WERI-Rb-1 (cell line): ENCODE data around the gene SELENOO.
"Not testable (repeated sequence)": the region's sequence is repeated elsewhere in the genome, so short reads cannot be mapped to it uniquely, and the experiment has no call there.

ENCODE experiments used
- DNase-seq: peaks from one replicate; pipeline ENCODE4 v3.0.0-alpha.2; 2020
- H3K27ac ChIP-seq: fragments of 250-450 bp; sonication (Bioruptor Pico); 2 replicates; pipeline ENCODE4 v1.5.1; 2020; ENCODE audit warnings: mild to moderate bottlenecking, moderate library complexity
- H3K27me3 ChIP-seq: fragments of 250-450 bp; sonication (Bioruptor Pico); 2 replicates; pipeline ENCODE4 v1.5.1; 2021; ENCODE audit warnings: mild to moderate bottlenecking, low read depth, moderate library complexity; ENCODE audit not compliant: insufficient read depth, severe bottlenecking
- H3K36me3 ChIP-seq: fragments of 250-450 bp; sonication (Bioruptor Pico); 2 replicates; pipeline ENCODE4 v1.5.1; 2020; ENCODE audit warnings: mild to moderate bottlenecking, moderate library complexity
- H3K4me3 ChIP-seq: 2 replicates; pipeline ENCODE4 v1.5.1; 2011; ENCODE audit warnings: low read depth, mild to moderate bottlenecking, control low read depth, low read length
- H3K9me3 ChIP-seq: fragments of 250-450 bp; sonication (Bioruptor Pico); 2 replicates; pipeline ENCODE4 v1.5.1; 2021; ENCODE audit warnings: mild to moderate bottlenecking, moderate library complexity; ENCODE audit not compliant: severe bottlenecking
- TF ChIP-seq, protein P1 (sequence below): IDR thresholded peaks from 2 replicates; pipeline ENCODE4 v1.5.1; 2011; ENCODE audit warnings: low read depth, mild to moderate bottlenecking, control low read depth, inconsistent platforms, low read length

SELENOO gene

DNA sequence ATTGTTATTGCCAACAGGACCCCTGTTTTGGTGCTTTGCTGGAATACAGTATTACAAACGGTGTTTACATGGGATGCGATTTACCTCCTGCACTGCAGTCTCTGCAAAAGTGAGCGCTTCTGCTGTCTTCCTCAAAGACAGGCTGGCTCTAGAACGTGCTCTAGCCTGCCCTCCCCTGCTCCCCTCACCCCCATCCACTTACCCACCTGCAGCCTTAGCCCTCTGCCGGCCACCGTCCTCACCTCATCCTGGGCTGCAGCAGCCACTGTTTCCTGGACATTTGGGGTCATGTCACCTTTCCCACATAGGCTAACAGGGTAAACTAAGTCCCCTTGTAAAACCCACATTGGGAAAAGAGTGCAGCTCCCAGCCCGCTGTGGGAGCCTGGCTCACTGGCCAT is 39.9 kb upstream of the SELENOO start:
- no peak for DNase-seq
- TF ChIP-seq, protein P1, sequence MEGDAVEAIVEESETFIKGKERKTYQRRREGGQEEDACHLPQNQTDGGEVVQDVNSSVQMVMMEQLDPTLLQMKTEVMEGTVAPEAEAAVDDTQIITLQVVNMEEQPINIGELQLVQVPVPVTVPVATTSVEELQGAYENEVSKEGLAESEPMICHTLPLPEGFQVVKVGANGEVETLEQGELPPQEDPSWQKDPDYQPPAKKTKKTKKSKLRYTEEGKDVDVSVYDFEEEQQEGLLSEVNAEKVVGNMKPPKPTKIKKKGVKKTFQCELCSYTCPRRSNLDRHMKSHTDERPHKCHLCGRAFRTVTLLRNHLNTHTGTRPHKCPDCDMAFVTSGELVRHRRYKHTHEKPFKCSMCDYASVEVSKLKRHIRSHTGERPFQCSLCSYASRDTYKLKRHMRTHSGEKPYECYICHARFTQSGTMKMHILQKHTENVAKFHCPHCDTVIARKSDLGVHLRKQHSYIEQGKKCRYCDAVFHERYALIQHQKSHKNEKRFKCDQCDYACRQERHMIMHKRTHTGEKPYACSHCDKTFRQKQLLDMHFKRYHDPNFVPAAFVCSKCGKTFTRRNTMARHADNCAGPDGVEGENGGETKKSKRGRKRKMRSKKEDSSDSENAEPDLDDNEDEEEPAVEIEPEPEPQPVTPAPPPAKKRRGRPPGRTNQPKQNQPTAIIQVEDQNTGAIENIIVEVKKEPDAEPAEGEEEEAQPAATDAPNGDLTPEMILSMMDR: no peak
- no peak overlapping the region for H3K4me3 ChIP-seq
- no peaks in the 10 kb centered on the region for H3K36me3 ChIP-seq
- no peaks in the 10 kb centered on the region for H3K9me3 ChIP-seq
- no peak overlapping the region for H3K27ac ChIP-seq
- no peaks in the 10 kb centered on the region for H3K27me3 ChIP-seq

DNA sequence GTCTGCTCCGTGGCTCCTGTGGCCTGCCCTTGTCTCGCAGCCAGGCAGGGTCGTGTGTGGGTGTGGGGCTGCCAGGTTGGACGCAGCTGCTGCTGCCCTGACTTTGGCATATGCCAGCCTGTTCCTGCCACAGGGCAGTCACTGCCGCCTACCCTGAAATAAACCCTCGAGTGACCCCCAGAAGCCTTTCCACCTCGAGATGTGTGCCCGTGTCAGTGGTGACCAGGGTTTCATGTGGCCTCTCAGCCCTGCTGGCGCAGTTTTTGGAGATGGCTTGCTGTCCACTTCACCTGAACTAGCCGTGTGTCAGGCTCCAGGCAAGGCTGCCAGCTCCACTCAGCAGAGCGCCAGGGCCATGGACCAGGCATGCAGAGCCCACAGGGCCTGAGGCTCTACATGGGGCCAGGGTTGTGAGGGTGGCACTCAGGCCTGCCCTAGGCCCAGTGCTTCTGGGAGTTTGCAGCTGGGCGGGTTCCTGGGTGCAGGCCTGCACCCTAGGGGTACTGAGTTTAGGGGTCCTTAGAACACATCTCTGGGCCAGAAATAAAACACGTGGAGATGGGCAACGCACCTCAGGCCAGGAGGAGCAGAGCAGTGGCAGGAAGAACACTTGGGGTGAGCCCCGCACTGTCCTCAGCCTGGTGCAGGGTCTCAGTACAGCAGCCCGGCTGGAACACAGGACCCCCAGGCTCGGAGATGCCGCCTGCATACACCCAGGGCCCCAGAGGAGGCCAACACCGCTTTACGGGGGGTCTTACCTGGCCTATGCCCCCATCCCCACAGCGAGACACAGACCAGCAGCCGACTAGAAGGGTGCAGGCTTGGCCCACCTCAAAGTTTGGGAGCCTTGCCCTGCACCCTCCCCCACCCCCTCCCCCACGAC is 39.1 kb upstream of the SELENOO start:
- H3K27ac ChIP-seq: no peak overlapping the region
- no peaks in the 10 kb centered on the region for H3K27me3 ChIP-seq
- no peak for DNase-seq
- TF ChIP-seq, protein P1: no peak
- no peak overlapping the region for H3K4me3 ChIP-seq
- no peaks in the 10 kb centered on the region for H3K36me3 ChIP-seq
- H3K9me3 ChIP-seq: peaks cover 2% of the 10 kb centered on the region

DNA sequence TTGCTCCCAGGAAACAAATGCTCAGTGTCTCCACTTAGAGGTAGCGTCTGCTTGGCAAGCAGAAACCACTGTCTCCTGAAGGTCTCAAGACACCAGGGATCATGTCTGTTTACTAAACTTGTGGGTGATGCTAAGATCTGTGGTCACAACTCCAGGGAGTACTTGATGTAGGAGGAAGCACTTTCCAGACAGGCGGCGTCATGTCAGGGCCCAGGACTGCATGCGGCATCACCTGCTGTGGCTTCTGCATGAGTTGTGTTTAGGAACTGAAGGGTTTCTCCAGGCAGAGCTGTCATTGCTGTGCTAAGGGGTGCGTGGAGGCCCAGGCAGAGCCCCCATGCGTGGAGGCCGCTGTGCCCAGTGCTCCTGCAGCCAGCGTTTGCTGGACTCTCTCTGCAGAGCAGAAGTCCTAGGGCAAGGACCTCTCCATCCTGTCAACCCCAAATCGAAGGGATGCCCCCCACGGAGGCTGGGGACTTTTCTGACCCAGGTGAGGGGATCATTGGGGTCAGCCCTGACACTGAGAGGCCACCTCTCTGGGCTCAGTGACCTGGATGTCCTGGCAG is 38.3 kb upstream of the SELENOO start:
- H3K9me3 ChIP-seq: peaks cover 5% of the 10 kb centered on the region
- no peak for DNase-seq
- H3K27ac ChIP-seq: no peak overlapping the region
- no peaks in the 10 kb centered on the region for H3K27me3 ChIP-seq
- no peak overlapping the region for H3K4me3 ChIP-seq
- TF ChIP-seq, protein P1: no peak
- no peaks in the 10 kb centered on the region for H3K36me3 ChIP-seq

DNA sequence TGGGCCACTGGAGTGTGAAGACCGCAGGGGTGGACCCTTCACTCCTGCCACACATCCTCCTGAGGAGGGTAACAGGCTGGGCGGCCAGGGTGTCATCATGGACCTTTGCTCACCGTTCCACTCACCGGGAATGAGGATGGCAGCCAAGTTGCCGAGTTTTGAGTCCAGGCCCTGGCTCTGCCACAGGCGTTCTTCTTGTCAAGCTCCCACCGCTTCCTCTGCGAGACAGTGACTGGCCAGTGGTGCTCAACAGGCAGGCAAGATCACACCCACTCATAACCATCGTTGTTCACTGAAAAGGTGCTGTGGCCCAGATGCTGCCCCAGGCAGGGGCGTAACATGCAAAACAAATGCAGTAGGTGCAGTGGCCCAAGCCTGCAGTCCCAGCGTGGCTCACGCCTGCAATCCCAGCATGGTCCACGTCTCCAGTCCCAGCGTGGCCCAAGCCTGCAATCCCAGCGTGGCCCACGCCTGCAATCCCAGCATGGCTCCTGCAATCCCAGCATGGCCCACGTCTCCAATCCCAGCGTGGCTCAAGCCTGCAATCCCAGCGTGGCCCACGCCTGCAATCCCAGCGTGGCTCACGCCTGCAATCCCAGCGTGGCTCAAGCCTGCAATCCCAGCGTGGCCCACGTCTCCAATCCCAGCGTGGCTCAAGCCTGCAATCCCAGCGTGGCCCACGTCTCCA is 35.2 kb upstream of the SELENOO start:
- peaks cover 5% of the 10 kb centered on the region for H3K9me3 ChIP-seq
- H3K4me3 ChIP-seq: no peak overlapping the region
- no peak for DNase-seq

DNA sequence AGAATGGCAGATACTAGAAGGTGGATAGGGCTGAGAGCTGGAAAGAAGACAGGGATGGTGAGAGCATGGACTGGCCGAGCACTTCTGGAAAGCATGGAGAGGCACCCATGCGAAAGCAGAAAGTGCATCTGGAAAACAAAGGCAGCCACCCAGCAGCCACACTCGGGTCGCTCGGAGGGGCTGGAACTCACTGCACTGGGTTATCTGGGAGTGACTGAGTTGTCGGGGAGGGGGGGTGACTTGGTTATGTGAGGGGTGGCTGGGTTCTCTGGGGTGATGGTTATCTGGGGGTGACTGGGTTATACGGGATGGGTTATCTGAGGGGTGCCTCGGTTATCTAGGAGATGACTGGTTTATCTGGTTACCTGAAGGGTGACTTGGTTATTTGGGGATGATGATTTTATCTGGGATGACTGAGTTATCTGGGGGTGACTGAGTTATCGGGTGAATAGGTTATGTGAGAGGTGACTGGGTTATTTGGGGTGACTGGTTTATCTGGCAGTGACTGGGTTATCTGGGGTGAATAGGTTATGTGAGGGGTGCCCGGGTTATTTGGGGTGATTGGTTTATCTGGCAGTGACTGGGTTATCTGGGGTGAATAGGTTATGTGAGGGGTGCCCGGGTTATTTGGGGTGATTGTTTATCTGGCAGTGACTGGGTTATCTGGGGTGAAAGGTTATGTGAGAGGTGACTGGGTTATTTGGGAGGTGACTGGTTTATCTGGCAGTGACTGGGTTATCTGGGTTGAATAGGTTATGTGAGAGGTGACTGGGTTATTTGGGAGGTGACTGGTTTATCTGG is 32.9 kb upstream of the SELENOO start:
- DNase-seq: no peak
- Histone ChIP-seq H3K36me3 (no peaks in the 10 kb centered on the region), H3K4me3 (no peak overlapping the region), H3K27me3 (peaks cover 6% of the 10 kb centered on the region), H3K27ac (no peak overlapping the region), H3K9me3 (peaks cover 5% of the 10 kb centered on the region)
- TF ChIP-seq, protein P1: no peak

More for the DNA sequence above, 35.2 kb upstream of the SELENOO start:
- Histone ChIP-seq H3K27ac (no peak overlapping the region), H3K36me3 (no peaks in the 10 kb centered on the region), H3K27me3 (peaks cover 6% of the 10 kb centered on the region)
- TF ChIP-seq, protein P1: no peak

DNA sequence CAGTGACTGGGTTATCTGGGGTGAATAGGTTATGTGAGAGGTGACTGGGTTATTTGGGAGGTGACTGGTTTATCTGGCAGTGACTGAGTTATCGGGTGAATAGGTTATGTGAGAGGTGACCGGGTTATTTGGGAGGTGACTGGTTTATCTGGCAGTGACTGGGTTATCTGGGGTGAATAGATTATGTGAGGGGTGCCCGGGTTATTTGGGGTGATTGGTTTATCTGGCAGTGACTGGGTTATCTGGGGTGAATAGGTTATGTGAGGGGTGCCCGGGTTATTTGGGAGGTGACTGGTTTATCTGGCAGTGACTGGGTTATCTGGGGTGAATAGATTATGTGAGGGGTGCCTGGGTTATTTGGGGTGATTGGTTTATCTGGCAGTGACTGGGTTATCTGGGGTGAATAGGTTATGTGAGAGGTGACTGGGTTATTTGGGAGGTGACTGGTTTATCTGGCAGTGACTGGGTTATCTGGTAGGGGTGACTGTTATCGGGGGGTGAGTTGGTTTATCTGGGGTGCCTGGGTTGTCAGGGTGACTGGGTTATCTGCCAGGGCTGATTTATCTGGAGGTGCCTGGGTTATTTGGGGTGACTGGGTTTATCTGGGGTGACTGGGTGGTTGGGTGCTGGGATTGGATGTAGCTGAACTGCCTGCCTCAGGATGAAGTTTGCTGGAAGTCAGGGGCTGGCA is 32.2 kb upstream of the SELENOO start:
- H3K27me3 ChIP-seq, H3K36me3 ChIP-seq, H3K27ac ChIP-seq, H3K9me3 ChIP-seq, DNase-seq, H3K4me3 ChIP-seq: not testable (repeated sequence)
